Naive thymus-derived CD4-positive, alpha-beta T cell (primary cell): ENCODE measurements around the gene TRIM3. TPM values are rescaled to one million over a fixed set of nuclear protein-coding genes. Genes with fewer than 3 reads are reported as not detected.
A peak's percentile ranks its signal among the peaks of the same experiment; 100 is the strongest.

Source experiments
- ATAC-seq: fragments of 150-1000 bp; cut with Tn5 transposase; 2 replicates; pipeline ENCODE4 v1.10.0; 2021; ENCODE audit warnings: mild to moderate bottlenecking, moderate library complexity
- CTCF ChIA-PET: fragments of 350-600 bp; sonication (Branson Sonifier 250); formaldehyde crosslinking; loops from one replicate; lab custom pipeline; 2021; ENCODE audit warnings: antibody characterized with exemption; lab: Charles Lee
- POLR2A ChIA-PET: fragments of 350-600 bp; sonication (Branson Sonifier 250); formaldehyde crosslinking; loops from one replicate; lab custom pipeline; 2021; ENCODE audit warnings: antibody characterized with exemption, inconsistent platforms; lab: Charles Lee
- DNase-seq, 9 donors: peaks; one replicate each; pipeline versions ENCODE4 v3.0.0 to v3.0.0-alpha.2; 2020 to 2022; ENCODE audit warnings: mixed read lengths in 1 of 9
- H3K27ac ChIP-seq: one replicate; pipeline ENCODE4 v1.7.0; 2013; ENCODE audit warnings: mild to moderate bottlenecking, low read depth, low read length, moderate library complexity
- H3K27me3 ChIP-seq, 2 donors: one replicate each; pipeline ENCODE4 v1.7.0; 2013; ENCODE audit warnings: low read length in 2 of 2, mild to moderate bottlenecking in 2 of 2, moderate library complexity in 2 of 2; ENCODE audit not compliant: control insufficient read depth in 2 of 2, insufficient read depth in 2 of 2
- H3K36me3 ChIP-seq, 3 experiments: 1 replicate in 2 of 3; 2 replicates in 1 of 3; pipeline ENCODE4 v1.7.0; 2013; ENCODE audit warnings: low read length in 3 of 3, mild to moderate bottlenecking in 3 of 3, moderate library complexity in 1 of 3; ENCODE audit not compliant: insufficient read depth in 3 of 3, control insufficient read depth in 2 of 3
- H3K4me1 ChIP-seq, 2 donors: one replicate each; pipeline ENCODE4 v1.7.0; 2013; ENCODE audit warnings: low read length in 2 of 2, mild to moderate bottlenecking in 2 of 2, moderate library complexity in 1 of 2; ENCODE audit not compliant: control insufficient read depth in 2 of 2, insufficient read depth in 2 of 2
- H3K4me3 ChIP-seq: 2 replicates; pipeline ENCODE4 v1.7.0; 2013; ENCODE audit warnings: mild to moderate bottlenecking, low read length
- H3K9me3 ChIP-seq, 3 experiments: 1 replicate in 2 of 3; 2 replicates in 1 of 3; pipeline ENCODE4 v1.7.0; 2013; ENCODE audit warnings: low read length in 3 of 3; ENCODE audit not compliant: control insufficient read depth in 2 of 3
- H3K27ac Mint-ChIP-seq, 9 donors: one replicate each; pipeline ENCODE4 v1.8.0; 2020 to 2022; ENCODE audit warnings: mixed read lengths in 9 of 9, mild to moderate bottlenecking in 8 of 9, moderate library complexity in 5 of 9, inconsistent platforms in 2 of 9
- H3K27me3 Mint-ChIP-seq, 5 donors: one replicate each; pipeline ENCODE4 v1.8.0; 2021 to 2022; ENCODE audit warnings: mixed read lengths in 5 of 5, mild to moderate bottlenecking in 1 of 5
- H3K36me3 Mint-ChIP-seq, 5 donors: one replicate each; pipeline ENCODE4 v1.8.0; 2020 to 2022; ENCODE audit warnings: mixed read lengths in 5 of 5, mild to moderate bottlenecking in 3 of 5, inconsistent platforms in 1 of 5
- H3K4me1 Mint-ChIP-seq, 7 donors: one replicate each; pipeline ENCODE4 v1.8.0; 2020 to 2022; ENCODE audit warnings: mixed read lengths in 7 of 7, mild to moderate bottlenecking in 3 of 7, inconsistent platforms in 1 of 7
- H3K4me3 Mint-ChIP-seq, 10 donors: one replicate each; pipeline ENCODE4 v1.8.0; 2020 to 2022; ENCODE audit warnings: mild to moderate bottlenecking in 10 of 10, mixed read lengths in 10 of 10, moderate library complexity in 6 of 10, inconsistent platforms in 2 of 10
- H3K9me3 Mint-ChIP-seq, 11 donors: one replicate each; pipeline ENCODE4 v1.8.0; 2020 to 2022; ENCODE audit warnings: mixed read lengths in 11 of 11, mild to moderate bottlenecking in 4 of 11, inconsistent platforms in 1 of 11, moderate library complexity in 1 of 11
- intact Hi-C, 2 donors: fragments of 100-400 bp; cut with micrococcal nuclease; formaldehyde crosslinking; loops; one replicate each; pipeline ENCODE4 v1.15.1; 2023
- polyA plus RNA-seq, 2 donors: library from polyadenylated mRNA; unstranded; fragments of 300-500 nt; fragmentation: Illumina TruSeq; gene quantifications; one replicate each; pipeline ENCODE4 v1.2.3, GENCODE V29; 2021
- total RNA-seq, 6 experiments: library from RNA in 5 of 6; stranded (reverse) in 5 of 6; gene quantifications; 1 replicate in 5 of 6; 2 replicates in 1 of 6; pipeline ENCODE4 v1.2.3 and lab custom pipeline; 2021 to 2026

Gene TRIM3
- total and polyA plus RNA-seq, 7 experiments from 2014 or later = 1.6 to 20.7 (median 12.7) TPM

DNA sequence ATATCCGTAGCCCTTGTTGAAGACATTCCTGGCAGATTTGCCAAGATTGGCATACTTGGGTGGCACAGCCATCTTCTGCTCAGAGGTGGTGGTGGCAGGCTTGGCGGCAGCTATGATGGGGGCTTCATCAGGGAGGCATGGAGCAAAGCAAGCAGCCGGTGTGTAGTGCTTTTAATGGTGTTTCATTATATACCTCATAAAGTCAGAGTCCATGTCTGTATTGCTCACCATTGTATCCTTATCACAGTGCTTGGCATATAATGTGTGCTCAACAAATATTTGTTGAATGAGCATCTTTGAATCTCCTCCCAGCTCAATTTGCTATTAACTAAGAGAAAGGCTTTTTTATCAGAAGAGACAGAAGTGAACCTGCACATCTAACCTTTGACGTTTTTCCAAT lies 15.6 kb upstream of the TRIM3 start:
- DNase-seq (no peak), ATAC-seq (no peak)
- Histone ChIP-seq H3K9me3 (no peaks in the 10 kb centered on the region), H3K4me1 (no peaks in the 10 kb centered on the region), H3K27ac (no peak overlapping the region), H3K36me3 (peaks cover 6 to 86% (median 8%) of the 10 kb centered on the region in 3 experiments), H3K27me3 (no peaks in the 10 kb centered on the region), H3K4me3 (no peak overlapping the region)
- peak overlapping the region in 4 of 9 donors; percentile 2 to 53 (median 38) for H3K27ac Mint-ChIP-seq
- no peak overlapping the region for H3K4me3 Mint-ChIP-seq
- no peaks in the 10 kb centered on the region for H3K9me3 Mint-ChIP-seq
- CTCF ChIA-PET = interaction anchor here (2.6 kb wide), 1 partner anchor 16 kb away, joined by 12 read pairs; no protein-coding TSS in a partner anchor
- intact Hi-C loops = loop anchor here in 1 of 2 donors (10.0 kb wide), 2 partner anchors 805 to 1885 kb away; partner anchors contain the start of genes TRIM22, TRIM5 and TRIM68
- peaks cover 0 to 35% (median 3%) of the 10 kb centered on the region in 5 donors for H3K36me3 Mint-ChIP-seq
- H3K4me1 Mint-ChIP-seq = peaks cover 0 to 32% (median 14%) of the 10 kb centered on the region in 7 donors
- no peaks in the 10 kb centered on the region for H3K27me3 Mint-ChIP-seq
- POLR2A ChIA-PET = interaction anchor here (1.0 to 1.2 kb wide), 3 partner anchors 8 to 14 kb away, joined by 3 to 5 read pairs (median 5); partner anchors contain the start of genes ARFIP2 and TIMM10B

GRCh38 chr11:6488821-6489220 lies 15.1 kb upstream of the TRIM3 start:
- Mint-ChIP-seq H3K27ac (peak overlapping the region in 2 of 9 donors; percentile 2 to 66), H3K4me3 (no peak overlapping the region), H3K4me1 (peaks cover 0 to 32% (median 9%) of the 10 kb centered on the region in 7 donors), H3K9me3 (no peaks in the 10 kb centered on the region), H3K36me3 (peaks cover 0 to 32% (median 3%) of the 10 kb centered on the region in 5 donors), H3K27me3 (no peaks in the 10 kb centered on the region)
- intact Hi-C loops = loop anchor here in 1 of 2 donors (10.0 kb wide), 2 partner anchors 804 to 1884 kb away; partner anchors contain the start of genes TRIM22, TRIM5 and TRIM68
- peaks cover 6 to 85% (median 8%) of the 10 kb centered on the region in 3 experiments for H3K36me3 ChIP-seq
- DNase-seq (no peak), ATAC-seq (no peak)
- no peaks in the 10 kb centered on the region for H3K9me3 ChIP-seq
- POLR2A ChIA-PET = no interaction called here
- CTCF ChIA-PET = interaction anchor here (2.6 kb wide), 1 partner anchor 17 kb away, joined by 12 read pairs; no protein-coding TSS in a partner anchor
- H3K4me1 ChIP-seq = no peaks in the 10 kb centered on the region
- H3K27ac ChIP-seq = no peak overlapping the region
- no peaks in the 10 kb centered on the region for H3K27me3 ChIP-seq
- no peak overlapping the region for H3K4me3 ChIP-seq

DNA sequence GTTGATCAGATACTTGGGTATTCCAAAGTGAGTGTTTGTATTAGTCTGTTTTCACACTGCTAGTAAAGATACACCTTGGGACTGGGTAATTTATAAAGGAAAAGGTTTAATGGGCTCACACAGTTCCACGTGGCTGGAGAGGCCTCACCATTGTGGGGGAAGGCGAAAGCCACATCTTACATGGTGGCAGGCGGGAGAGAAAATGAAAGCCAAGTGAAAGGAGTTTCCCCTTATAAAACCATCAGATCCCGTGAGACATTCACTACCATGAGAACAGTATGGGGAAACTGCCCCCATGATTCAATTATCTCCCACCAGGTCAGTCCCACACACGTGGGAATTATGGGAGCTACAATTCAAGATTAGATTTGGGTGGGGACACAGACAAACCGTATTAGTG lies 14.6 kb upstream of the TRIM3 start:
- Mint-ChIP-seq H3K4me1 (peaks cover 3 to 32% (median 9%) of the 10 kb centered on the region in 7 donors), H3K4me3 (no peak overlapping the region), H3K27me3 (no peaks in the 10 kb centered on the region), H3K9me3 (no peaks in the 10 kb centered on the region), H3K27ac (peak overlapping the region in 4 of 9 donors; percentile 14 to 71 (median 46)), H3K36me3 (peaks cover 2 to 31% (median 7%) of the 10 kb centered on the region in 5 donors)
- no peak for DNase-seq
- H3K36me3 ChIP-seq = peaks cover 6 to 85% (median 8%) of the 10 kb centered on the region in 3 experiments
- ATAC-seq = no peak
- H3K9me3 ChIP-seq = no peaks in the 10 kb centered on the region
- POLR2A ChIA-PET = interaction anchor here (0.5 kb wide), 1 partner anchor 17 kb away, joined by 4 read pairs; no protein-coding TSS in a partner anchor
- H3K27ac ChIP-seq = no peak overlapping the region
- H3K4me3 ChIP-seq = no peak overlapping the region
- peaks cover 0 to 2% of the 10 kb centered on the region in 2 donors for H3K4me1 ChIP-seq
- CTCF ChIA-PET = interaction anchor here (1.1 kb wide), 1 partner anchor 109 kb away, joined by 3 read pairs; no protein-coding TSS in a partner anchor
- intact Hi-C loops = loop anchor here in 1 of 2 donors (10.0 kb wide), 2 partner anchors 804 to 1884 kb away; partner anchors contain the start of genes TRIM22, TRIM5 and TRIM68
- no peaks in the 10 kb centered on the region for H3K27me3 ChIP-seq

- peaks cover 0 to 1% (median 0%) of the 10 kb centered on the region in 11 donors for H3K9me3 Mint-ChIP-seq
- POLR2A ChIA-PET = no interaction called here
- H3K9me3 ChIP-seq = no peaks in the 10 kb centered on the region
- ATAC-seq (no peak), DNase-seq (no peak)
- peak overlapping the region; percentile 38 for H3K27ac ChIP-seq
- no peaks in the 10 kb centered on the region for H3K27me3 Mint-ChIP-seq
- H3K27ac Mint-ChIP-seq = no peak overlapping the region
- CTCF ChIA-PET = no interaction called here
- no peak overlapping the region for H3K4me3 ChIP-seq
- peaks cover 14 to 31% (median 16%) of the 10 kb centered on the region in 7 donors for H3K4me1 Mint-ChIP-seq
- intact Hi-C loops = loop anchor here in 1 of 2 donors (10.0 kb wide), 2 partner anchors 802 to 1882 kb away; partner anchors contain the start of genes TRIM22, TRIM5 and TRIM68
- H3K4me1 ChIP-seq = peaks cover 10 to 16% of the 10 kb centered on the region in 2 donors
- peaks cover 3 to 86% (median 12%) of the 10 kb centered on the region in 3 experiments for H3K36me3 ChIP-seq
- no peaks in the 10 kb centered on the region for H3K27me3 ChIP-seq
- no peak overlapping the region for H3K4me3 Mint-ChIP-seq
- H3K36me3 Mint-ChIP-seq = peaks cover 12 to 34% (median 13%) of the 10 kb centered on the region in 5 donors
Observed at GRCh38 chr11:6486938-6487337, 13.2 kb upstream of the TRIM3 start.

DNA sequence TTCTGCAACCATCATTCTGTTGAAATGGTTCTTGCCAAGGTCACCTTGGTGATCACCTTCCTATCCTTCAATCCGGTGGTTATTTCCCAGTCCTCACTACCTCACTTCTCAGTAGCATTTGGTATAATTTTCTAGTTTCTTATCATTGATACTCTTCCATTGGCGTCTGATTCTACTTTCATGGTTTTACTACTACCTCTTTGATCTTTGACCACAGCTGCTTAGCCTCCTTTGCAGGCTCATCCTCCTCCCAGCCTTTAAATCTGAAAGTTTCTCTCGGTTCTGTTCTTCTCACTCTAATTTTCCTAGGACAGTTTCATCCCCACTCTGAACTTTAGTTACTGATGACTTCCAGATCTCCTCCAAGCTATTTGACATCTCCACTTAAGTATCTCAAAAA lies 12.5 kb upstream of the TRIM3 start:
- peaks cover 13 to 34% (median 20%) of the 10 kb centered on the region in 7 donors for H3K4me1 Mint-ChIP-seq
- peaks cover 12 to 28% (median 13%) of the 10 kb centered on the region in 5 donors for H3K36me3 Mint-ChIP-seq
- ChIA-PET POLR2A (no interaction called here), CTCF (interaction anchor here (0.5 kb wide), 1 partner anchor 107 kb away, joined by 3 read pairs; no protein-coding TSS in a partner anchor)
- H3K9me3 Mint-ChIP-seq = peaks cover 0 to 1% (median 0%) of the 10 kb centered on the region in 11 donors
- no peaks in the 10 kb centered on the region for H3K27me3 Mint-ChIP-seq
- Histone ChIP-seq H3K4me3 (no peak overlapping the region), H3K27me3 (no peaks in the 10 kb centered on the region), H3K4me1 (peaks cover 12 to 16% of the 10 kb centered on the region in 2 donors), H3K9me3 (no peaks in the 10 kb centered on the region), H3K36me3 (peaks cover 3 to 80% (median 12%) of the 10 kb centered on the region in 3 experiments), H3K27ac (peak overlapping the region; percentile 38)
- intact Hi-C loops = loop anchor here in 1 of 2 donors (10.0 kb wide), 2 partner anchors 801 to 1881 kb away; partner anchors contain the start of genes TRIM22, TRIM5 and TRIM68
- ATAC-seq = no peak
- H3K27ac Mint-ChIP-seq = no peak overlapping the region
- H3K4me3 Mint-ChIP-seq = no peak overlapping the region
- DNase-seq = no peak

DNA sequence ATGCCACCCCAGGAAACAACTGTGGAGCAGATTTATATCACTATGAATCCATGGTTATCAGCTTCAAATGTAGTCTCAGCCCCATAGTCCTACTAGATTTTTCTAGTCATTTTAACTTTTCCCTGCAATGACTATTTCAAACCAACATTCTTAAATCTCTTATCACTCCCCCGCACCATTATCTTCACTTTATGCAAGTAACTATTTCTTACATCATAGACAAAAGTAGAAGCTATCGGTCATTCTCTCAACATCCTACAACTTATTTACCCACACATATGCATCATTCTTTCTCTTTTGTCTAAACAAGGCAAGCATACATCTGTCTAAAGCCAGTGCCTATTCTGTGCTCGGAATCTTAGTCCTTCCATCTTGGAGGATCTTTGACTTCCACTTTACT lies 11.9 kb upstream of the TRIM3 start:
- ChIA-PET POLR2A (no interaction called here), CTCF (interaction anchor here (0.5 to 1.6 kb wide), 2 partner anchors 15 to 107 kb away, joined by 3 to 5 read pairs; no protein-coding TSS in a partner anchor)
- no peak overlapping the region for H3K4me3 ChIP-seq
- peaks cover 14 to 40% (median 26%) of the 10 kb centered on the region in 7 donors for H3K4me1 Mint-ChIP-seq
- no peak overlapping the region for H3K27ac Mint-ChIP-seq
- H3K36me3 ChIP-seq = peaks cover 3 to 75% (median 12%) of the 10 kb centered on the region in 3 experiments
- no peaks in the 10 kb centered on the region for H3K27me3 ChIP-seq
- H3K4me1 ChIP-seq = peaks cover 12 to 20% of the 10 kb centered on the region in 2 donors
- H3K27ac ChIP-seq = peak overlapping the region; percentile 22
- H3K36me3 Mint-ChIP-seq = peaks cover 12 to 28% (median 13%) of the 10 kb centered on the region in 5 donors
- H3K9me3 Mint-ChIP-seq = peaks cover 0 to 1% (median 0%) of the 10 kb centered on the region in 11 donors
- H3K27me3 Mint-ChIP-seq = no peaks in the 10 kb centered on the region
- no peak overlapping the region for H3K4me3 Mint-ChIP-seq
- DNase-seq (no peak), ATAC-seq (no peak)
- no peaks in the 10 kb centered on the region for H3K9me3 ChIP-seq
- intact Hi-C loops = loop anchor here in 1 of 2 donors (10.0 kb wide), 2 partner anchors 801 to 1881 kb away; partner anchors contain the start of genes TRIM22, TRIM5 and TRIM68
